Inflammatory macrophage treated with lipopolysaccharide for 1 hour (primary cell): ENCODE results near the gene SMURF1.
"Not testable (repeated sequence)": the region's sequence is repeated elsewhere in the genome, so short reads cannot be mapped to it uniquely, and the experiment has no call there.

ENCODE experiments used
- DNase-seq, 2 donors: peaks; one replicate each; pipeline ENCODE4 v3.0.0-alpha.2; 2020 to 2022

The SMURF1 gene

GRCh38 chr7:99143853-99144672, at the start of gene SMURF1:
TSS of gene SMURF1 (minus strand) at chr7:99144108. CDS start at chr7:99143780, 328 bp downstream.
- DNase-seq, result peak; percentile 45 to 73

GRCh38 chr7:99191869-99192596, 48.1 kb upstream of the SMURF1 start:
- no peak for DNase-seq

GRCh38 chr7:99190359-99191009, 46.6 kb upstream of the SMURF1 start:
- DNase-seq, result no peak

- no peak for DNase-seq
Observed at GRCh38 chr7:99189222-99189621, 45.3 kb upstream of the SMURF1 start.

GRCh38 chr7:99188221-99188620, 44.3 kb upstream of the SMURF1 start:
- no peak for DNase-seq

- DNase-seq, result no peak
Observed at GRCh38 chr7:99184532-99185218, 40.8 kb upstream of the SMURF1 start.

GRCh38 chr7:99180067-99180650, 36.3 kb upstream of the SMURF1 start:
- DNase-seq, result no peak

GRCh38 chr7:99177165-99177564, 33.3 kb upstream of the SMURF1 start:
- no peak for DNase-seq

- no peak for DNase-seq
Observed at GRCh38 chr7:99173787-99174186, 29.9 kb upstream of the SMURF1 start.

- DNase-seq, result no peak
Observed at GRCh38 chr7:99171731-99172130, 27.8 kb upstream of the SMURF1 start.

GRCh38 chr7:99170730-99171074, 26.8 kb upstream of the SMURF1 start:
- DNase-seq, result no peak

- no peak for DNase-seq
Observed at GRCh38 chr7:99170065-99170729, 26.3 kb upstream of the SMURF1 start.

GRCh38 chr7:99167072-99167471, 23.2 kb upstream of the SMURF1 start:
- no peak for DNase-seq

- DNase-seq, result no peak
Observed at GRCh38 chr7:99165816-99166215, 21.9 kb upstream of the SMURF1 start.

- not testable (repeated sequence) for DNase-seq
Observed at GRCh38 chr7:99163669-99164068, 19.8 kb upstream of the SMURF1 start.

- no peak for DNase-seq
Observed at GRCh38 chr7:99156649-99157048, 12.7 kb upstream of the SMURF1 start.

GRCh38 chr7:99155211-99155610, 11.3 kb upstream of the SMURF1 start:
- peak in 1 of 2 donors; percentile 34 for DNase-seq

- no peak for DNase-seq
Observed at GRCh38 chr7:99146979-99147378, 3.1 kb upstream of the SMURF1 start.

- DNase-seq, result no peak
Observed at GRCh38 chr7:99143521-99143852, 421 bp downstream of the SMURF1 start.

GRCh38 chr7:99142727-99143520, 984 bp downstream of the SMURF1 start:
- DNase-seq, result peak; percentile 75 to 92
